ENCODE data around the gene CCDC197.

DNA sequence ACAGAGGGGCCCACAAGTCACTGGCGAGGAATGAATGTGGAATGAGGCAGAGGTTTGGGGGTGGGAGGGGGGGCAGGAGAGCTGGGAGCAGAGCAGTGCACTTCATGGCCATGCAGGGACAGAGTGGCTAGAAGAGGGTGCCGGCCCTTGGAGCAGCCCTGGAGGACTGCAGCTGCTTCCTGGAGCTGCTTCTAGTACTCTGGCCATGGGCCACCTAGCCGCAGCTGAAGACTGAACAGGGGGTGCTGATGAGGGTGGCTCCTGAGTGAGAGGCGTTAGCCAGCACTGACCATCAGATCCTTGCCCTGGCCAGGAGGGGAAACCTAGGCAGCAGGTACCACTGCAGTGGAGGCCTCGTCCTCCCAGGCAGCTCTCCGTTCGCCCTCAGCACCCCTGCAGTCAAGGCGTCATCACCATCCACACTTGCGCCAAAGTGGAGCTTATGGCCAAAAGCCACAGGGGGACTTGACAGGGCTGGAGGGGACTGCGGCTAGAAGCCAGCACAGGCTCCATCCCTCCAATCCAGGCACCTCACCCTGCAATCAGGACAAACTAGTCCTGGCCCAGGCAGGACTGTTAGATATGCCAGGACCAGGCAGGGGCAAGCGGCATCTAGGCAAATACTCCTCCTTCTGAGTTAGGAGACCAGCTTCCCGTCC lies 45.5 kb downstream of the CCDC197 start:
- TF ChIP-seq GATA2 (IDR thresholded peaks at IDR 0.05; ENCODE audit: low read depth, low read length) (no peak), GATA3 (IDR thresholded peaks at IDR 0.05; ENCODE audit: low read depth, low read length) (no peak)
